HG02870 (cell line): ENCODE data around the gene FIGNL2.
"Not testable (repeated sequence)": the region's sequence is repeated elsewhere in the genome, so short reads cannot be mapped to it uniquely, and the experiment has no call there.

Source experiments
- ATAC-seq: cut with Tn5 transposase; IDR thresholded peaks from one replicate; pipeline ENCODE4 v1.9.1; 2021; ENCODE audit warnings: mild to moderate bottlenecking, moderate library complexity; ENCODE audit not compliant: unreplicated experiment

FIGNL2 gene

DNA sequence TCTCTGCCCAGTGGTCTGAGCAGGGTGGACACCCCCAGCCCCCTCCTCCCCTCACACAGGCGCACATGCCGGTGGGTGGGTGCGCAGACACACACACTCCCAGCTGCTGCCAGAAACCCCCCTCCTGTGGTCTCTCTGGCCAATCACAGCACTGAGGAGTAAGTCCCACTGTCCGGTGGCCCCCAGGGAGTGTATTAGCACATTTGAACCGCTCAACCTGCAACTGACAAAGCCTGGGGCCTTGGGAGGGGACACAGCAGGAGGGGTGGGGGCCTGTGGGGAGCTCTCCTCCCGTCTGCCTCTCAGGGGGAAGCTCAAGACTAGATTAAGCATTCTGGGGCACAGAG lies 11.7 kb downstream of the FIGNL2 start:
- no peak for ATAC-seq

DNA sequence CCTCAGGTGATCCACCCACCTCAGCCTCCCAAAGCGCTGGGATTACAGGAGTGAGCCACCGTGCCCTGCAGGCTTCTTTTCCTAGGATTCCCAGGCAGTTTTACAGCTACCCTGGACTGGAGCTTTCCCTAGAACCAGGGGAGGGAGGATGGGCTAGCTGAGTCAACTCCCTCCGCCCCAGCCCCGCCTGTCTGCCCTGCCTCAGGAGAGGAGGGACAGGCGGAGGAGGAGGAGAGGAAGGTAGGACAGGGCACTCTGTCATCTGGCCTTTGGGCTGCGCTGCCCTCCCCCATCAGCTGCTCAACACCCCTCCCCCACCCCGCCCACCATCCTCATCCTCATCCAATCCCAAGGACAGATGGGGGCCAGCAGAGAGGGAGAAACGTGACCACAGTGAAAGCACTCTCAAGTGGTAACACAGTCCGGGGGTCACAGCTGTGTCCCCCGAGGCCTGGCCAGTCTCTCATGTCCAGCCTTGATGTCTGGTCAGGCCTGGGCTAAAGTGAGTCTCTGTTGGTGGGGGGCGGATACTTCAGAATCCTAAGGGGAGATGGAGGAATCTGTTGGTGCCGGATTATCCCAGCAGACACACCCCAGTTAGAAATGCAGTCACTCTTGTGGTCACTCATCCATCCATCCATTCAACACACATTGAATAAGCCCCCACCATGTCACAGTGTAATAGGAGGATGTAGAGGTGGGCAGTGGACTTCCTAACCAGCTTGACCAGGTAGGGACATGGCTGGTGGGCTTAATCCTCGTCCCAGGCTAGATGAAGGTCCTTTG lies 12.3 kb downstream of the FIGNL2 start:
- no peak for ATAC-seq

GRCh38 chr12:51834411-51834810 lies 14.1 kb downstream of the FIGNL2 start:
- no peak for ATAC-seq

- no peak for ATAC-seq
Measured at GRCh38 chr12:51833448-51834227, 14.9 kb downstream of the FIGNL2 start.

DNA sequence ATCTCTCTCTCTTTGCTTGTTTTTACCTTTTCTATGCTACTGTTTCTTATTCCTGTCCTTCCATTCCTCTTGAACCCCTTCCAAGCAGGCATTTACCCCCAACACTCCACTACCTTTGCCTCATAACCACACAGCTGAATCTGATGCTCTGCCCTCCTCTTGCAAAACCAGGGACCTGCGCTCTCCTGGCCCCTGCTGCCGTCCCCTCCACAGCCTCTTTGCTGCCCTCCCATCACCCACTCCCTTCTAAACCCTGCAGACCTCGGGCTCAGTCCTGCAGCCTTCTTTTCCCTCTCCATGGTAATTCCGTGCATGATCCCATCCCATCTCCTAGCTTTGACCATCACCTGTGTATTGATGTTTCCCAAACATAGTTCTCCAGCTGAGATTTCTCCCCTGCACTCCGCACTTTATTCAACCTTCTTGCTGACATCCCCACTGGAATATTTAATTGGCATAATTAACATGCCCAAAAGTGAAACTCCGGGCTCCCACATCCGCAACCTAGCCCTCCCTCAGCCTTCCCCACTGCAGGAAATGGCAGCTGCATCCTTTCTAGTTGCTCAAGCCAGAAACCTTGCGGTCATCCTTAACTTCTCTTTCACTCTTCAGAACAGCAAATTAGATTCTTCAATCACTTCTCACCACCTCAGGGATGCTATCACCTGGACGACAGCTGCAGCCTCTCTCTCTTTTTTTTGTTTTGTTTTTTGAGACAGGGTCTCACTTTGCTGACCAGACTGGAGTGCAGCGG lies 16.0 kb downstream of the FIGNL2 start:
- no peak for ATAC-seq

- ATAC-seq, result not testable (repeated sequence)
Measured at GRCh38 chr12:51831817-51832216, 16.7 kb downstream of the FIGNL2 start.

GRCh38 chr12:51829641-51830040 lies 18.9 kb downstream of the FIGNL2 start:
- ATAC-seq, result no peak

DNA sequence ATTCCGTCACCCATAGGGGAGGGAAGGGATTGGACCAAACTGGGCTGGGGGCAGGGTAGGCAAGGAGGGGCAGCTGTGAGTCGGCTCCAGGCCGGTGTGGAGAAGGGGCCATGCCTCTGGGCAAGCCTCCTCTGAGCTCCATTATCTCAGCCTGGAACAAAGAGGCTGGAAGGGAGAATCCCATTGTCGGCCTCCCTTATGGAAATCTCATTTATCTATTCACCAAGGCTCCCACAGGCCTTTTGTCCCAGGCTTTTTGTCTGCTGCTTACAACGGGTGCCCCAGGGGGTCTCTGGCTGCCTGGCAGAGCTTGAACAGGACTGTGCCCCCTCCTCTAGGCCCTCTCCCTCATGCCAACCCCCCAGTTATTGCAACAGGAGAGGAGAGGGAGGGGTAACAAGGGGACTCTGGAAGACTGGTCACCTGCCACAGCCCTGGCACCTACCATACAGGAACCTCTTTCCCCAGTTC lies 19.5 kb downstream of the FIGNL2 start:
- no peak for ATAC-seq

GRCh38 chr12:51827925-51828818 lies 20.3 kb downstream of the FIGNL2 start:
- no peak for ATAC-seq

DNA sequence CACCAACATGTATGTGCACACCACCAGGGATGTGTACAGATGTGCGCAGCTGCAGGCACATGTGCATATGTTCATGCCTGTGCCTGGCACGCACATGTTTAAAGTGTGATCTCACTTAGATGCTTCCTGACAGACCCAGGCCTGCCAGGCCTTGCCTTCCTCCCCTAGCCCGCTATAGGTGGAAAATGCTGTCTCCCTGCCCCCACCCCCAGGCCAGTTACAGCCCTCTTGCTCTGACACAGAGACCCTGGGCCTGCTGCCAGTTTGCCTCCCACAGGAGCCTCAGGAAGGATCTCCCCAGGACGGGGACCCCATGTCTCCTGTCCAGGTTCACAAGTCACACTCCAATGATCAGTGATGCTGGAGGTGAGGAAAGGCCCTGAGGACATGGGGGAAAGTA lies 21.6 kb downstream of the FIGNL2 start:
- no peak for ATAC-seq

DNA sequence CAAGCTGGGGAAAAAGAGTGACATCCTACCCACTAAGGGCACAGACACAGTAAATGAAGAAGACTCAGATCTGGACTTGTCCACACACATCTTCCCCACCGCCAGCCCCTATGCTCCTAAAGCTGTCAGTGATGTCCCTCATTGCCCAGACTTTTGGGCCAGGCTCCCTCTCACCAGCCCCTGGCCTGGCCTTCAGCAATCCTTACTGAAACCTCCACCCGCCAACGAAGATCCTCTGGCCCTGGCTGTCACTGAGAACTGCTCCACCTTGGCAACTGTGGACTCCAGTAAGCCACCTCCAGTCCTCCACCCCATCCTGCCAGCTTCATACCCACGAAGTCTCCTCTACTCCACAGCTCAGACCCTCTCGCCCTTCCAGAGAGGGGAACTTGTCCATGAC lies 23.3 kb downstream of the FIGNL2 start:
- no peak for ATAC-seq

DNA sequence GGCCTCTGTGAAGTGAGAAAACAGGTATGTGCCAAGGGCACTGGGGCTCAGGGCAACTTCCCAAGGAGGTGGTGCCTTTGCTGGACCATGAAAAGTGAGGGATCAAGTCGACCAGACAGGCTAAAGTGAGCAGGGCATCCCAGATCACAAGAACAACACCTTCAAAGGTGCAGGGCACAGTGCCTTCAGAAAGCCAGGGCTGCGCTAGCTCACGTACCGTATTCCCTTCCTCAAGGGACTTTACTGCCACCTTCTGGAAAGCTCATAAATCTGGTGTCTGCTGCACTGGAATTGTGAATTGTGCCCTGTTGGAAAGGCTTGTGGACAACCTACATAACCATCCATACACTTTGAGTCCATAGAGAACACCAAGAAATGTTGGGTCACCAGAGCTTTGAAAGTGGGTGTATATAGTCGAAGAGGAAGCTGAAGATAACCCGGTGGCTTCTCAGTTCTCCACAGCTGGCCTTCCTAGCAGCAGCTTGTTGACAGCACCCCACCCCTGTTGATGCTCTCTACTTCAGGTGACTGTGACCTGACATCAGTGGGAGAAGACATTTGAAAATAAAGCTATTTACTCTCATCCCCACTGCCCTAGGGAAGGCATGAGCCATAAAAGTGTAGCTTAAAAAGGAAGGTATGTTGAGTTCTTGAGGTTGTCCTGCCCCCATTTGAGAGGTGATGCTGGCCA lies 24.5 kb downstream of the FIGNL2 start:
- ATAC-seq, result no peak

DNA sequence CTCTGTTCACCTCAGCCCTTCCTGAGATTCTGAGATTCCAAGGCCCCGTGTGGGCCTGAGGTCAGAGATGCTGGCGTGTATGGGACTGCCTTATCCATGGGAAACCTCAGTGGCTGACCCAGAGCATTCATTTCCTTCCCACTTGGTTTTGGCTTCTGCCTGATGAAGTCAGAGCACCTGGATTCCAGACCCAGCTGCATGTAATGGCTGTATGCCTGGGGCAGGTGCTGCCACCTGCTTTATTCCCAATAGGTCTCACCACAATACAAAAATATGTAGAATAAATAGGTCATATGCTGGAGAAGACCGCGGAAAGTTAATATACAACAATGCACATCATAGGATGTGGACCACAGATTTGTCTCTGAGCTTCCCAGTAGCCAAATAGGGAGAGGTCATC lies 25.6 kb downstream of the FIGNL2 start:
- ATAC-seq, result no peak

GRCh38 chr12:51822261-51822616 lies 26.3 kb downstream of the FIGNL2 start:
- ATAC-seq, result no peak

- ATAC-seq, result no peak
Measured at GRCh38 chr12:51821440-51822260, 26.9 kb downstream of the FIGNL2 start.

DNA sequence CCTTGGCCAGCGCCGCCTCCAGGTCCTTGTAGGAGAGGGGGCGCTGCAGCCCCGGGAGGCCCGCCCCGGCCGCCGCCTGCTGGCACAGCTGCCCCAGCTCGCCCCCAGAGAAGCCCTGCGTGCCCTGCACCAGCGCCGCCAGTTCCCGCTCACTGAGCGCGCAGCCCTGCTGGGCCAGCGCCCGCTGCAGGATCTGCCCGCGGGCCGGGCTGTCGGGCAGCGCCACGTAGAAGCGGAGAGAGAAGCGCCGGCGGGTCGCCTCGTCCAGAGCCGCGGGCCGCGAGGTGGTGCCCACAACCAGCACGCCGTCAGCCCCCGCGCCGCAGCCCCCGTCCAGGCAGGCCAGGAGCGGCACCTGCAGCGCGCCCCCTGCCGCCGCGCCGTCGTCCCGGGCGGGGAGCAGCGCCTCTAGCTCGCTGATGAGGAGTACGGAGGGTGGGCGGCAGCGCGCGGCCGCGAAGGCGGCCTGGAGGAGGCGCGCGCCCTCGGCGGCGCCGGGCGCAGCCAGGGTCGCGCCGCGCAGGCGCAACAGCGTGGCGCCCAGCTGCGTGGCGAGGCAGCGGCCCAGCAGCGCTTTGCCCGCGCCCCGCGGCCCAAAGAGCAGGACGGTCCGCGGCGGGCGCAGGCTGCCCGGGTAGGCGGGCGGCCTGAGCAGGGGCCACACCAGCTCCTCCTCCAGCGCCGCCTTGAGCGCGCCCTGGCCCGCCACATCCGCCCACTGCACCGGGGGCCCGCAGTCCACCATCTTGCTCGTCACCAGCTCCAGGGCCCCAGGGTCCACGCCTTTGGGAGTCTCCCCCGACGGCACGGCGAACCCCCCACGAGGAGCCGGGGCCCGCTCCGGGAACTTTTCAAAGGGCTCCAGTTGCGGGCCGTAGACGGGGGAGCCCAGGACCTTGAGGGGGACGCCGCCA lies 27.7 kb downstream of the FIGNL2 start:
- no peak for ATAC-seq

- no peak for ATAC-seq
Measured at GRCh38 chr12:51819736-51820525, 28.6 kb downstream of the FIGNL2 start.
